ENCODE results near the gene THAP11.

THAP11 gene

DNA sequence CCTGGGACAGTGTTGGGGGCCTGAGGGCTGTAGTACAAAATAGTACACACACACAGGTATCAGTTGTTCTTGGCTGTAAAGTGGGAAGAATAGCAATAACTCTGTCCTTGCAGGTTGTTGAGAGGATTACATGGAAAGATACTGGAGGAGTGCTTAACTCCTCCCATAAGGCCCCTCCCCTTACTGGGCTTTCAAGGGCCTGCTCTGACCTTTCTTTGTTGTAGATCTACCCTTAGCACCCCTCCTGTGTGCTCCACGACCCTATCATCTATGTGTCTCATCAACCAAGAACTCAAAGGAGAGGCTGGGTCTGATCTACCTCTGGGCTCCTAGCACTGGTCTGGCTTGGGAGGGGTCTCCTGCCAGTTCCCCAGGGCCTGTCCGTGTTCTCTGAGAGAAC lies 22.5 kb downstream of the THAP11 start:
- DNase-seq: no peak

DNA sequence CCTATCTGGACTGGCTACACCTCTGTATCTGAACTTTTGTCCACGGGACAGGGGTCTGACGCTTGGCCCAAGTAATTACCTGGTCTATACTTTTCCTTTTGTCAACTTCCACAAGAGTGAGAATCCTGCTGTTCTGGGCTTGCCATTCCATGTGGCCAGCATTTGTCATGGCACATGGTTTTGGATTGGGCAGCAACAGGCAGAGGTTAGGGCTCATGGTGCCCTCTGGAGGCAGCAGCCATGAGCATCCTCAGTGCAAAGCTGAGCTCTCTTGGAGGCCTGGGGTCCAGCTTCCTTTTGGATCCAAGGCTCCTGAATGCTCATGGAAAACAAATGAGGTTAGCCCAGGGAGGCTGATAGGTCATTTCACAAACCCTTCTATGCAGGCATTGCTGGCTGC lies 23.2 kb downstream of the THAP11 start:
- no peak for DNase-seq

DNA sequence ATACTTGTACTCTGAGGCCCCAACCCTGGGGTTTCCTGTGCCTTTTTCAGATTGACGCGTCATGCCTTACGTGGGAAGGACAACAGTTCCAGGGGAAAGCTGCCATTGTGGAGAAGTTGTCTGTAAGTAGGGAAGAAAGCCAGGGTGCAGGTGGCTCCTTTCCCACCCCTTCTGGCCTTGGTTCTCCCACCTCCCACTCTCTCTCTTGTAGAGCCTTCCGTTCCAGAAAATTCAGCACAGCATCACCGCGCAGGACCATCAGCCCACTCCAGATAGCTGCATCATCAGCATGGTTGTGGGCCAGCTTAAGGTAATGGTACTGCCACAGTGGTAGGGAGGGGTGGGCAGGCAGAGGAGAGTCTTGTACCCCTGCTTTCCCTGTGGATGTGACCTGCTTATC lies 26.2 kb downstream of the THAP11 start:
- DNase-seq: no peak

DNA sequence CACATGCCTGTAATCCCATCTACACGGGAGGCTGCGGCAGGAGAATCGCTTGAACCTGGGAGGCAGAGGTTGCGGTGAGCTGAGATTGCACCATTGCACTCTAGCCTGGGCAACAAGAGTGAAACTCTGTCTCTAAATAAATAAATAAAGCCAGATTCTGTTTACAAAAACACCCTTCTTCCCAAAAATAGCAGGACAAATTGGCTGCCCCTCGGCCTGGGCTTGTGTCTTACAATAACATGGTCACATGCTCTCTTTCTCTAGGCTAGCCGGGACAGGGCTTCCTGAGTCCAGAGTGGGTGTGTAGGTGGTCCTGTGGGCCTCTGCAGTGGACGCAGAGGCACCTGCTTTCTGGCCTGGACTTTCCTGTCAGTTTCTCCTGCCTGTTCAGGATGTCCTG lies 27.5 kb downstream of the THAP11 start:
- DNase-seq: no peak

DNA sequence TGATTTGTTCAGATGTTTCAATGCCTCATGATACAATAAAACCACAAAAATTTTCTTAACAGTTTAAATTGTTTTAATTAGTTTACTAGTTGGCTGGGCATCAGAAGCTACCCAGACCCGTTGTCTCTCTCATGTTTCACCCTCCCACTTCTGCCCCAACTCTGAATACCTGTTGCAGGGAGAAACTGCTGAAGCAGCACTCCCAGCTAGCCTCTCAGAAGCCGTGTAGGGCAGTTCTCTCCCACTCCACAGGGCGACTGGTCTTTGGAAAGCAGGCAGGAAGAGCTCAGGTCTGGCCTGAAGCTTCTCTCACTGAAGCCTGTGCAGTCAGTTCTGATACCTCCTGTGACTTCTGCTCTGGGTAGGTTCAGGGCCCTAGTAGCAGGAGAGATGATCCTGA lies 29.1 kb downstream of the THAP11 start:
- no peak for DNase-seq

DNA sequence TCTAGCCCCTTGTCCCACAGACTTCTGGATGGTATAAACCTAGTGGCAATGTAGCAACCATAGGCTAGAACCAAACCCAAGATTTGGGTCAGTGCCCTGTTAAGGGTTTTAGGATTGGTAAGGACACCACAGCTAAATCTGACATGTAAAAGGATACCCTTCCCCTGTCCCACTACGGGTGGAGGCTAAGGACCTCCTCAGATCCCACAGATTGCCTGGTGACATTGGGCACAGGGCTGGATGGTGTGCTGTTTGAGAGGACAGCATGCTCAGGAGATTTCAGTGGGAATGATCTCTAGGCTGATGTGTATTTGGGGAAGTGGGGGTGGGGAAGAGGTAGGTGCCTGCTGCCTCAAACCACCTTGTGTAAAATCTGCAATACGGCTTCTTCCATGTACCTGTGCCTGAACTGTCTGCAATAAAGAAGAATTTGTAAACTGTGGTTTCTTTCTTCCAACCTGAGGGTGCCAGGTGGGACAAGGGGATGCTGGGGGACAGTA lies 30.1 kb downstream of the THAP11 start:
- no peak for DNase-seq

DNA sequence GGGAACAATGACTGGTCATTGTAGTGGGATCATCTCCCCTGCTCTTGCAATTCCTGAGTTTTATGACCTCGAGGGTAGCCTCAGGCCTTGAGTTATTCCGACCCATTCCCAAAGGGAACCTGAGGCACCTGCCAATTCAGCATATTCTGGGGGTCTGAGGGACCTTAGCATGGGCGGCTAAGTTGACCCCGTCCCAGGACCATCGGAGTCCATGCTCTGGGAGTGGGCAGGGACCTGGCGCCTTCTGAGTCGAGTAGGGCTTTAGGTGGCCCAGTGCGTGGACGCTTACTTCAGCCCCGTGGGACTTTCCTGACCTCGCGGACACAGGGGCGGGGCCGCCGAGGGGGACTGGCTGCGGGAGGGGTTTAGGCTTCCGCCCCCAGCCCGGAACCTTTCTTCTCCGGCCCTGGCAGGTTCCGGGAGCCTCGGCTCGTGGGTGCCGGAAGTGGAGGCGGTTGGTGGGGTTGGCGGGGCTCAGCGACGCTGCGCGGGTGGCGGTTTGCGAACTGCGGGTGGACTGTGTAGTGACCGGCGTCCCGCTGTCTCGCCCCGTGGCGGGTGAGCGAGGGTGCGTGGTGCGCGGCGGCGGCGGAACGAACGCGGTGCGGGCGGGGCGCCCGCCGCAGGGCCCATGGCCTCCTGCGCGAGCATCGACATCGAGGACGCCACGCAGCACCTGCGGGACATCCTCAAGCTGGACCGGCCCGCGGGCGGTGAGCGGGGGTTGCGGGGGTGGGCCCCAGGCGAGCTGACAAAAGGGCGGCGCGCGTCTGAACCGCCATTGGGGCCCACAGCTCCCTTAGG lies 30.7 kb downstream of the THAP11 start, which contains the start of gene EDC4:
Gene EDC4 (plus strand): TSS at position 422 of the 804 bp plus-strand sequence. CDS start 210 bp downstream, at position 632.
- peak; percentile 3 for DNase-seq

DNA sequence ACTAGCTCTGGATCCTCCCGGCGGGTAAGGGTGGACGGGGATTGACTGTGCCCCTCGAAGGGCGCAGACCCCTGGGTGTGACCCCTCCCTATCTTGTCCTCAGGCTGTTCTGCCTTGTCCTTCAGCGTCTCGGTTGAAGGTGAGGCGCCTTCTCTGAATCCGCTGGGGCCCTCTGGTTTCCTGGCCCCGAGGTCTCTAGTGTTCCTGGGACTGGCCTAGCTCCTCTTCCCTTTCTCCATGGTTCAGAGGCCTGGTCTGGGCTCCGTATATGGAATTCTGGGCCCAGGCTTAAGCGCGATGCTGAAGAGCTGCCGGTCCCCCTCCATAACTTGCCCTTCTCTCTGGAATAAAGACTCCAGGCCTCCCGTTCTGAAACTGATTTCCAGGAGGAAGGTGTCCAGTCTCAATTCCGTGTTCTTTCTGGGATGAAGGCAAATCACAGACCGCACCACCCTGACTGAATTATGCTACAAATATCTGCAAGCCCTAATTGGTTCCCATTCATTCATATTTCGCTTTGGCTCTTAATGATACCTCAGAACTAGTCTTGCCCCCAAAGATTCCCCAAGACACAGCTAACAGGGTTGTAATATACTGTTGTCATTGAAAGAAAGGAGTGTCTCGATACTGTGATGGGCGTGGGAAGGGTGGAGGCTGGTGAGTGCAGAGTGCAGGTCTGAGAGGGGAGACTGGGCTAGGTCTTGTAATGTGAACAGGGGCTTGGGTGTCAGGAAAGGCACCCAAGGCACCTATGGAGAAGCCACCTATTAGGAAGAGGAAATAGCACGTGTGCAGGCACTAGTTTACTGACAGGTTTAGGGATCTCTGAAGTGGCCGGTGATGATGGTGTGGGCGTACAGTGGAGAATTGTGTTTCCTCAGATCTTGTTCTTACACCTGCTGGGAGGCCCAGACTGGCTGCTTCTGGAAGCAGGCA lies 31.6 kb downstream of the THAP11 start:
- DNase-seq: no peak

DNA sequence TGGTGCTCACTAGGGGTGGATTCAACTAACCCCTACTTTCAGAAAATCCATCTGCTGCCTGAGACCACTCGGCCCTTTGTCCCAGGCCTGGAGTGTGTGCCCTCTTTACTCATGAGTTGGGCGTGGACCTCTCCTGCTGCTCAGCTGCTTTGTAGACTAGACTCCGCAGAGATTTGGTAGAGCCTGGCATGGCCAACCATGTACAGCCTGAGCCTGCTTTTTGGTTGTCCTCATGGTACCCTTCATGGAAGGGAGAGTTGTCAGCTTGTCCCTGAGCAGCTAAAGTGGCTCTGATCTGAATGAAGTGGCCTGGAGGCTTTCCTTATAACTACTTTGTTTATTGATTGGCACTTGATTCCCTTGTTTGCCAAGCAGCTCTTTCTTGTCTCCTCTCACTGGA lies 32.3 kb downstream of the THAP11 start:
- DNase-seq: no peak

DNA sequence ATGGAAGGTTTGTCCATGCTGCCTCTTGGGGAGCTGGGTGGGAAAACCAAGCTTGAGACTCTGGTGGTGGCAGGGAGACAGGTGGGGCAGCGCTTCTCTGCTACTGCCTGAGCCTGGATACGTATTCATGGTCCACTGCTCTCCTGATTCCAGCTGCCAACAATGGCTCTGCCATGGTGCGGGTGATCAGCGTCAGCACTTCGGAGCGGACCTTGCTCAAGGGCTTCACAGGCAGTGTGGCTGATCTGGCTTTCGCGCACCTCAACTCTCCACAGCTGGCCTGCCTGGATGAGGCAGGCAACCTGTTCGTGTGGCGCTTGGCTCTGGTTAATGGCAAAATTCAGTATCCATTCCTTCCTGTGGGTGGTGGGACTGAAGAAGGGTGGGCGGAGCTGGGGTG lies 34.9 kb downstream of the THAP11 start:
- no peak for DNase-seq

DNA sequence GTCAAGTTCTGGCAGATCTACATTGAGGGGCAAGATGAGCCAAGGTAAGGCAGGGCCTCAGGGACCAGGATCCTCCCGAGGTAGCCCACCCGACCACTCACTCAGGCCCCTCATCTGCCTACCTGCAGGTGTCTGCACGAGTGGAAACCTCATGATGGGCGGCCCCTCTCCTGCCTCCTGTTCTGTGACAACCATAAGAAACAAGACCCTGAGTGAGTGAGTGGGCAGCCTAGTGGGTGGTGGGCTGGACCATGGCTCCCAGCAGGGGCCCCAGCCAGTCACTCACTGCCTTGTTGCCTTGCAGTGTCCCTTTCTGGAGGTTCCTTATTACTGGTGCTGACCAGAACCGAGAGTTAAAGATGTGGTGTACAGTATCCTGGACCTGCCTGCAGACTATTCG lies 36.1 kb downstream of the THAP11 start:
- DNase-seq: no peak

DNA sequence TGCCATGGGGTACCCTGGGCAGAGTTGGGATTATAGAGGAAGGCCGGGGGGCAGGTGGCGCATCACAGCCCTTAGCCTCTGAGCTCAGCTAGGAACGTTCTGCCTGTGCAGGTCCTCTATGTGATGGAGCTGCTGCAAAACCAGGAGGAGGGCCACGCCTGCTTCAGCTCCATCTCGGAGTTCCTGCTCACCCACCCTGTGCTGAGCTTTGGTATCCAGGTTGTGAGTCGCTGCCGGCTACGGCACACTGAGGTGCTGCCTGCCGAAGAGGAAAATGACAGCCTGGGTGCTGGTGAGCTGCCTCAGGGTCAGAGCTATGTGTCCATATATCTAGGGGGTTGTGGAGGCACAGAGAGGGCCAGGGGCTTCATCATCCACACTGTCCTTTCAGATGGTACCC lies 36.7 kb downstream of the THAP11 start:
- DNase-seq: no peak

DNA sequence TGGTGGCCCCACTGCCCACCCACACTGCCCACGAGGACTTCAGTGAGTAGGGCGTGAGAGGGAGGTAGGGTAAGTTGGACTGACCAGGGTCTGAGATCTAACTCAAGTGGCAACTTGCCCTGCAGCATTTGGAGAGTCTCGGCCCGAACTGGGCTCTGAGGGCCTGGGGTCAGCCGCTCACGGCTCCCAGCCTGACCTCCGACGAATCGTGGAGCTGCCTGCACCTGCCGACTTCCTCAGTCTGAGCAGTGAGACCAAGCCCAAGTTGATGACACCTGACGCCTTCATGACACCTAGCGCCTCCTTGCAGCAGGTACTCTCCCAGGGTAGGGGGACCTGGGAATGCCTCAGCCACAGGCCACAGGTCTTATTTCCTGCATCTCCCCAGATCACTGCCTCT lies 37.3 kb downstream of the THAP11 start:
- DNase-seq: no peak

DNA sequence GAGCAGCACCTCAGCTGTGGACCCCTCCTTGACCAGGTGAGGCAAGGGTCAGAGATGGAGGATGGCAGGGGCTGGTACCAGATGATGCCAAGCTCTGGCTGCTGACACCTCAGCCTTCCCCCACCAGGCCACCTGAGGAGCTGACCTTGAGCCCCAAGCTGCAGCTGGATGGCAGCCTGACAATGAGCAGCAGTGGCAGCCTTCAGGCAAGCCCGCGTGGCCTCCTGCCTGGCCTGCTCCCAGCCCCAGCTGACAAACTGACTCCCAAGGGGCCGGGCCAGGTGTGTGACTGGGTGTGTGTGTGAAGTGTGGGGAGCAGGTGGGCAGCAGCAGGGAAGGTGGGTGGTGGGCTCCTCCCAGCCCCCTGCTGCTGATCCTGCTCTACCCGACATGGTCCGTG lies 37.8 kb downstream of the THAP11 start:
- no peak for DNase-seq

DNA sequence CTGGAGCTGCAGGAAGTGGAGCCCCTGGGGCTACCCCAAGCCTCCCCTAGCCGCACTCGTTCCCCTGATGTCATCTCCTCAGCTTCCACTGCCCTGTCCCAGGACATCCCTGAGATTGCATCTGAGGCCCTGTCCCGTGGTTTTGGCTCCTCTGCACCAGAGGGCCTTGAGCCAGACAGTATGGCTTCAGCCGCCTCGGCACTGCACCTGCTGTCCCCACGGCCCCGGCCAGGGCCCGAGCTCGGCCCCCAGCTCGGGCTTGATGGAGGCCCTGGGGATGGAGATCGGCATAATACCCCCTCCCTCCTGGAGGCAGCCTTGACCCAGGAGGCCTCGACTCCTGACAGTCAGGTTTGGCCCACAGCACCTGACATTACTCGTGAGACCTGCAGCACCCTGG lies 38.5 kb downstream of the THAP11 start:
- DNase-seq: no peak

DNA sequence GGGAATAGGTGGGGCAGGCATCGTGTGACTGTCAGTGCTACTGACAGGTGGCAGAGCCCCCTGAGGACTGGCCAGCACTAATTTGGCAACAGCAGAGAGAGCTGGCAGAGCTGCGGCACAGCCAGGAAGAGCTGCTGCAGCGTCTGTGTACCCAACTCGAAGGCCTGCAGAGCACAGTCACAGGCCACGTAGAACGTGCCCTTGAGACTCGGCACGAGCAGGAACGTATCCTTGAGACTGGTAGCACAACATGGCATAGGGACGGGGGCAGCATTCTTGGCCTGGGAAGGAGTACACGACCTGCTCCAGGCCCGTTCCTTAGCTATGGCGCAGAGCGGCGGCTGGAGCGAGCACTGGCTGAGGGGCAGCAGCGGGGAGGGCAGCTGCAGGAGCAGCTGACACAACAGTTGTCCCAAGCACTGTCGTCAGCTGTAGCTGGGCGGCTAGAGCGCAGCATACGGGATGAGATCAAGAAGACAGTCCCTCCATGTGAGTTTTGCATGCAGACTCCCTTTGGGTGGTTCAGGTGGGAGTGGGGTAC lies 39.6 kb downstream of the THAP11 start:
- no peak for DNase-seq

DNA sequence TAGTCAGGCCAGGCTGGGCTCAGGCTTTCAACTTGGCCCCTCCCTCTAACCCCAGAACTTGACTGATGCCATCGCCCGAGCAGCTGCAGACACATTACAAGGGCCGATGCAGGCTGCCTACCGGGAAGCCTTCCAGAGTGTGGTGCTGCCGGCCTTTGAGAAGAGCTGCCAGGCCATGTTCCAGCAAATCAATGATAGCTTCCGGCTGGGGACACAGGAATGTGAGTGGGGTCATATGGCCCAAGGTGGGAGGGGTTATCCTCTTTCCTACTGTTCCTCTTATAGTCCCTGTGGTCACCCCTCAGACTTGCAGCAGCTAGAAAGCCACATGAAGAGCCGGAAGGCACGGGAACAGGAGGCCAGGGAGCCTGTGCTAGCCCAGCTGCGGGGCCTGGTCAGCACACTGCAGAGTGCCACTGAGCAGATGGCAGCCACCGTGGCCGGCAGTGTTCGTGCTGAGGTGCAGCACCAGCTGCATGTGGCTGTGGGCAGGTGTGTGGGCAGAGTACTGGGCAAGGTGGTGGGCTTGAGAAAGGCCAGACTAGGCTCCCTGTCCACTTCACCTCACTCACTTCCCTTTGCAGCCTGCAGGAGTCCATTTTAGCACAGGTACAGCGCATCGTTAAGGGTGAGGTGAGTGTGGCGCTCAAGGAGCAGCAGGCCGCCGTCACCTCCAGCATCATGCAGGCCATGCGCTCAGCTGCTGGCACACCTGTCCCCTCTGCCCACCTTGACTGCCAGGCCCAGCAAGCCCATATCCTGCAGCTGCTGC lies 40.4 kb downstream of the THAP11 start:
- no peak for DNase-seq

DNA sequence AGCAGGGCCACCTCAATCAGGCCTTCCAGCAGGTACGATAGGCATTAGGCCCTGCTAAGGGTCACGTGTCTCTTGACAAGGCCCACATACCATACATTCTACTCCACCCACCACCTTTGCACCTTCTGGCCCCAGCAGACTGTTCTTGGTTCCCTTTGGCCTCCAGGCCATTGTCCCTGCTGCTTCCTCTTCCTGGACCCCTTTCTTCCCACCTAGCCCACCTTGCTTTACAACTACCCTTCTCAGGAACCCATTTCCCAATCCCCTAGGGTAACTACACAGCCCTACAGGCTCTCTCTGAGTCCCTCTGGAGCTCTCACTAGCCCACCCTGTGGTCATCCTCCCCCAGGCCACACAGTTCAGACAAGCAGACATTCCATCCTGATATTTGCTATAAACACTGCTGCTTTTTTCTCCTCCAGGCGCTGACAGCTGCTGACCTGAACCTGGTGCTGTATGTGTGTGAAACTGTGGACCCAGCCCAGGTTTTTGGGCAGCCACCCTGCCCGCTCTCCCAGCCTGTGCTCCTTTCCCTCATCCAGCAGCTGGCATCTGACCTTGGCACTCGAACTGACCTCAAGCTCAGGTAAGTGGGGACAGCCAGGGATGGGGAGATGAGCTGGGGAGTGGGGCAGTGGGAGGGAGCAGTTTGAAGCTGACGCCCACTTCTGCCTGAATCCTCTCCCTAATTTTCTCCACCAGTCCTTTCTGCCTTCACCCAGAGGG lies 41.2 kb downstream of the THAP11 start:
- no peak for DNase-seq

DNA sequence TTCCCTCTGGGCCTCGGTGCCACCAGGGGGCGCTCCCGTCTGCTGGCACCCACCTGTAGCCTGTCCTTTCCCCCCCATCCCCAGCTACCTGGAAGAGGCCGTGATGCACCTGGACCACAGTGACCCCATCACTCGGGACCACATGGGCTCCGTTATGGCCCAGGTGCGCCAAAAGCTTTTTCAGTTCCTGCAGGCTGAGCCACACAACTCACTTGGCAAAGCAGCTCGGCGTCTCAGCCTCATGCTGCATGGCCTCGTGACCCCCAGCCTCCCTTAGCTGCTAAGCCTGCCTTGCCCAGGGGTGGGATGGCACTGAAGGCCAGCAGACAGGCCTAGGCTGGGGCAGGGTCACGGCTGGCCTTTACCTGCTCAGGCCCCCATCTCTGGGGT lies 41.7 kb downstream of the THAP11 start:
- peak; percentile 3 for DNase-seq

DNA sequence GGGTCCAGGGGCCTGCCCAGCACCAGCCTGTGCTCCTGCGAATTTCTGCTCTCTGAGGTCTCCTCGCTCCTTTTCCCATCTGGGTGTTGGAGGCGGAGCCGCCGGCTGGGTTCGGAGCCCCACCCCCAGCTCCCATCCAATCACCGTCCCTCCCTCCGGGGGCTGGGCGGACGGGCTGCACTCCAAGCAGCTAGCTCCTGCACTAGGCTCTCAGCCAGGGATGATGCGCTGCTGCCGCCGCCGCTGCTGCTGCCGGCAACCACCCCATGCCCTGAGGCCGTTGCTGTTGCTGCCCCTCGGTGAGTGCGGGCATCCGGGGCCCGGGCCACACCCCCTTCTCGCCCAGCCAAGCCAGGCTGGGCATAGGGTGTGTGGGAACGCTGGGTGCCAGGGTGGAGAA lies 42.6 kb downstream of the THAP11 start, which contains the start of gene NRN1L:
Gene NRN1L (plus strand): TSS at position 202 of the 400 bp plus-strand sequence. CDS start 19 bp downstream, at position 221.
- DNase-seq: peak; percentile 74

DNA sequence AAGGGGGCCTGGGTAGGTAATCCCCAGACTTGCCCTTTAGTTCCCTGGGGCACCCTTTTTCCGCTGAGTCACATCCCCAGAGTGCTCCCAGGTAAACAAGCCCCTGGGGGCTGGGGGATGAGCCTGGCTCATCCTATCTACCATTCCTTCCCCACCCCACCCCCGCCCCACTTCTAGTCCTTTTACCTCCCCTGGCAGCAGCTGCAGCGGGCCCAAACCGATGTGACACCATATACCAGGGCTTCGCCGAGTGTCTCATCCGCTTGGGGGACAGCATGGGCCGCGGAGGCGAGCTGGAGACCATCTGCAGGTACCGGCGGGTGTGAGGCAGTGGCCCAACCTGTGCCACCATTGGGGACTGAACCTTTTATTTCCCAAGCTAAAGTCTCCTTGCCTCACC lies 43.4 kb downstream of the THAP11 start:
- no peak for DNase-seq

DNA sequence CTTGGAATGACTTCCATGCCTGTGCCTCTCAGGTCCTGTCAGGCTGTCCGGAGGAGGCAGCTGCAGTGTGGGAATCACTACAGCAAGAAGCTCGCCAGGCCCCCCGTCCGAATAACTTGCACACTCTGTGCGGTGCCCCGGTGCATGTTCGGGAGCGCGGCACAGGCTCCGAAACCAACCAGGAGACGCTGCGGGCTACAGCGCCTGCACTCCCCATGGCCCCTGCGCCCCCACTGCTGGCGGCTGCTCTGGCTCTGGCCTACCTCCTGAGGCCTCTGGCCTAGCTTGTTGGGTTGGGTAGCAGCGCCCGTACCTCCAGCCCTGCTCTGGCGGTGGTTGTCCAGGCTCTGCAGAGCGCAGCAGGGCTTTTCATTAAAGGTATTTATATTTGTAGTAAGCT lies 43.9 kb downstream of the THAP11 start:
- no peak for DNase-seq

All from NCI-H1694 treated with DMSO at 0.1 percent for 48 hours (cell line).